ENCODE results near the gene CLDN14. TPM values are rescaled to one million over a fixed set of nuclear protein-coding genes. Genes with fewer than 3 reads are reported as not detected.

CLDN14 gene
- polyA plus RNA-seq, 1 donor: not detected

DNA sequence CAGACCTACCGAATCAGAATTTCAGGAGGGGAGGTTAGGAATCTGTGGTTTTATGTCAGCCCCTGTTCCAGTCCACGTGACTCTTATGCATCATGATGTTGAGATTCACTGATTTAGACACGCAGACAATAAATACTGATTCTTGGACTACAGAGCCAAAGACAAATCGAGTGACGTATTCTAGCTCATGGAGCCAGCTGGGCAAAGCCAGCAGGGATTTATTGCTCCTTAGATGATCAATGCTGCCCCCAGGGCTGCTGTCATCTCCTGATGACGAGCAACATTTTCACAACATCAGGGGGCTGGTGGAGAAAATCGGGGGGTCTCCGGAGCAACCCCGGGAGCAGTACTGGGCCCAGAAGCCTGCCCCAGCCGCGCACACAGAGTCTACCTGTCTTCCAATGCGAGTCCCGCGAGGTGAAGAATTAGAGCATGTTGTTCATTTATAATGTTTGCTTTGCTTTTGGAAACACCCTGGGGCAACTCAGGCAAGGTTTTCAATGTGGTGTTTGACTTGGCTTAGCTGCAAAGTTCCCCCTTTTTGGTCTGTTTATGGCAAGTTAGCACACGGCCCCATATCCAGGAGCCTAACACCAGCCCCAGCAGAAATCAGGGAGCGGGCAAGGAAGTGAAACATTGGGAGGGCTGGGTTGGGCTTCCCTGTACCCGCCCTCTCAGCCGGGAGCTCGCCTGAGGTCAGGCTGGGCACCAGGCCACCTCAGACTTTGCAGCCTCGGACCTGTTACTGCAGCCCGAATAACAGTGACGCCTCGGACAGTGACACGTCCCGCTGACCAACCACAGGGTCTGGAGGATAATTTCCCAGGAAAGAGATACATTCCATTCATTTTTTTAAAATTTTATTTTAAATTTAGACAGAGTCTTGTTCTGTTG is 19.9 kb upstream of the CLDN14 start:
- DNase-seq: no peak
- Histone ChIP-seq H3K9me3 (ENCODE audit: control insufficient read depth, low read depth, low read length) (no peaks in the 10 kb centered on the region), H3K27me3 (ENCODE audit: control insufficient read depth, insufficient read depth, low read length) (peaks cover 4% of the 10 kb centered on the region), H3K27ac (ENCODE audit: low read length) (no peak overlapping the region), H3K4me3 (ENCODE audit: low read length) (no peak overlapping the region), H3K36me3 (ENCODE audit: control insufficient read depth, insufficient read depth, low read length) (no peaks in the 10 kb centered on the region), H3K4me1 (ENCODE audit: control insufficient read depth, insufficient read depth, low read length) (no peaks in the 10 kb centered on the region)
- 80% methylated on average over 1 of the region's 25 CpGs for WGBS (ENCODE audit: insufficient coverage, low lambda C conversion rate)

DNA sequence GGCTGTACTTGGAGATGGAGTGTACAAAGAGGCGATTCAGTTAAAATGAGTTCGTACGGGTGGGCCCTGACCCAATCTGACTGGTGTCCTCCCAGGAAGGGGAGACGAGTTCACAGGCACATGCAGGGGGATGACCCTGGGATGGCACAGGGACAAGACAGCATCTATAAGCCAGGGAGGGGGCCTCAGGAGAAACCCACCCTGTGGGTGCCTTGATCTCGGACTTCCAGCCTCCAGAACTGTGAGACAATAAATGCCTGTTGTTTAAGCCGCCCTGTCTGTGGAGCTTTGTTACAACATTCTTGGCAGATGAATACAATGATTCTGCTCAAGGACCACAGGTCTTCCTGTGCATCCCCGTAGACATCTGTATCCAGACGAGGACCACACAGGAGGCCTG is 14.6 kb upstream of the CLDN14 start:
- H3K4me1 ChIP-seq (ENCODE audit: control insufficient read depth, insufficient read depth, low read length): no peaks in the 10 kb centered on the region
- no CpG with 5 or more reads among the region's 8 CpGs for WGBS (ENCODE audit: insufficient coverage, low lambda C conversion rate)
- DNase-seq: no peak

DNA sequence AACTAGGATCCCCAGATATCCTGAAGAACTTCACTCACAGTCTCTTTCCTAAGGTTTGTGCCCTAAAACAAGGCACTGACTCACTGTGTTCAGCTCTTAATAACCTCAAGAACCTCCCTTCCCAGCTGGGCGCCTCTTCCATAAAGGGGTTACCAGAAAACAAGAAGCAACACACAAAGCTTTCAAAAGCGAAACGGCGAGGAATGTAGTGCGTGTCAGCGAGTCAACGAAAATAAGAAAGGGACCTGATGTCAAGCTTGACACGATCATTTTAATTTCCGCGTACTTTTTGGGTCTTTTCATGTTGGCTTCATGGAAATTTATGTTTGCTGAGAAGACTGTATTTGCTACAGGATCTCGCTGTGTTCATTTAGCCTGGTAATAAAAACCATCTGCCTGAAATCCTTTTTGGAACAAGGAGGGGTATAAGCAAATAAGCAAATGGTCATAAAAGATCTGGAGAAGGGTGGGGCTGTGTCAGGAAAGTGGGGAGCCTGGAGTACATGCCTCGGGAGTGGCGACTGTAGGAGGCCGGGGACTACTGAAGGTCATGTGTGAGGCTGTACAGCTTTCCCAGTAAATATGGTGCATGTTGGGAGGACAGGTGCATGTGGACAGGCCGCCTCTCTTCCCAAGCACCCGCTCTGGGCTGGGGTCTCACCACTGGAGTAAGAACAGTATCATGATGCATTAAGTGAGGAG is 11.4 kb upstream of the CLDN14 start:
- DNase-seq: no peak
- Histone ChIP-seq H3K4me3 (ENCODE audit: low read length) (no peak overlapping the region), H3K36me3 (ENCODE audit: control insufficient read depth, insufficient read depth, low read length) (no peaks in the 10 kb centered on the region), H3K4me1 (ENCODE audit: control insufficient read depth, insufficient read depth, low read length) (no peaks in the 10 kb centered on the region), H3K27ac (ENCODE audit: low read length) (no peak overlapping the region), H3K9me3 (ENCODE audit: control insufficient read depth, low read depth, low read length) (no peaks in the 10 kb centered on the region), H3K27me3 (ENCODE audit: control insufficient read depth, insufficient read depth, low read length) (no peaks in the 10 kb centered on the region)
- 75% methylated on average over 7 of the region's 16 CpGs for WGBS (ENCODE audit: insufficient coverage, low lambda C conversion rate)

More for the DNA sequence above, 14.6 kb upstream of the CLDN14 start:
- Histone ChIP-seq H3K27me3 (ENCODE audit: control insufficient read depth, insufficient read depth, low read length) (peaks cover 2% of the 10 kb centered on the region), H3K27ac (ENCODE audit: low read length) (no peak overlapping the region), H3K9me3 (ENCODE audit: control insufficient read depth, low read depth, low read length) (no peaks in the 10 kb centered on the region), H3K4me3 (ENCODE audit: low read length) (no peak overlapping the region), H3K36me3 (ENCODE audit: control insufficient read depth, insufficient read depth, low read length) (no peaks in the 10 kb centered on the region)

DNA sequence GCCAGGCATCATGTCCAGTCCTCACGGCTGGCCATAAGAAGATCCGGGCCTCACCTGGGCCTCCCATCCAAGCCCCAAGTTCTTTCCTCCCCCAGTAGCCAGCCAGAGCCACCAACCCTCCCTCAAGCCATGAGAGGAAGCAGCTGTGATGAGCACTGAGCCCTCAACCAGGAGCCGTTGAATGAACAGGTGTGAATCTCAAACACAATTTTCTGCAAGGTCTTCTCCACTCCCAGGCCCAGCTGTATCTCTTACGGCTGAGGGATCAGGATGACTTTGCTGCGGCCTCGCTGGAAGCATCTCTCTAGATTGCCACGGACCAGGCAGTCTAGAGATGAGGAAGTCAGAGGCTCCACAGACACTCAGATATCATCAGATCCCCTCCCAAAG is 9.8 kb upstream of the CLDN14 start:
- WGBS (ENCODE audit: insufficient coverage, low lambda C conversion rate): no CpG with 5 or more reads among the region's 7 CpGs
- Histone ChIP-seq H3K4me3 (ENCODE audit: low read length) (no peak overlapping the region), H3K27me3 (ENCODE audit: control insufficient read depth, insufficient read depth, low read length) (no peaks in the 10 kb centered on the region), H3K36me3 (ENCODE audit: control insufficient read depth, insufficient read depth, low read length) (no peaks in the 10 kb centered on the region), H3K4me1 (ENCODE audit: control insufficient read depth, insufficient read depth, low read length) (no peaks in the 10 kb centered on the region), H3K27ac (ENCODE audit: low read length) (no peak overlapping the region), H3K9me3 (ENCODE audit: control insufficient read depth, low read depth, low read length) (no peaks in the 10 kb centered on the region)
- no peak for DNase-seq

DNA sequence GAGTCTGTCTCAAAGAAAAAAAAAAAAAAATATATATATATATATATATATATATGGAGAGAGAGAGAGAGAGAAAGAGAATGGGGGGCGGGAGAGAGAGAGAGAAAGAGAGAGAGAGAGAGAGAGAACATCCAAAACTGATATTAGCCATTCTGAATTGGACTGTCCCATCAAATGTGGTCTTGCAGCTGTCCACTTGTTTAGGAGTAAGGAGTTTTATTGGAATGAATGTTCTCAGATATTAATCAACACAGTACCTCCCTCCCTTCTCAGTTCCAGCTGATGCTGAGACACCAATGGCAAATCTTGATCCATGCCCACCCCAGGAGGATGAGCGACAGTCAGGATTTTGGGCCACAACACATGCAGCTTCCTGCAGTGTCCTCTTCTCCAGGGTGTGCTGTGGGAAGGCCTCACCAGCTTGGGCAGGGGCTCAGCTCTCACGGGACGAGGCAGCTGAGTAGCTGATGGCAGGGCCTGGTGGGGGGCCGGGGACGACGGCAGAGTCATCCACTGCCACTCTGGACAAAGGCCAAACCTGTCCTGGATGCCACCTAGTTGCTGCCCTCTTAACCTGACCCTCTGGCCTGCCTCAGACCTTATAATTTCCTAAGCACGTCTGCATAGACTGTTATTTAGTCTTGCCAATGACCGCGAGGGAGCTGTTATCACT is 9.3 kb upstream of the CLDN14 start:
- no peak overlapping the region for H3K27ac ChIP-seq (ENCODE audit: low read length)
- H3K36me3 ChIP-seq (ENCODE audit: control insufficient read depth, insufficient read depth, low read length): no peaks in the 10 kb centered on the region
- no peak for DNase-seq
- H3K9me3 ChIP-seq (ENCODE audit: control insufficient read depth, low read depth, low read length): no peaks in the 10 kb centered on the region
- H3K4me3 ChIP-seq (ENCODE audit: low read length): no peak overlapping the region
- no peaks in the 10 kb centered on the region for H3K4me1 ChIP-seq (ENCODE audit: control insufficient read depth, insufficient read depth, low read length)
- no peaks in the 10 kb centered on the region for H3K27me3 ChIP-seq (ENCODE audit: control insufficient read depth, insufficient read depth, low read length)
- 80% methylated on average over 1 of the region's 10 CpGs for WGBS (ENCODE audit: insufficient coverage, low lambda C conversion rate)

DNA sequence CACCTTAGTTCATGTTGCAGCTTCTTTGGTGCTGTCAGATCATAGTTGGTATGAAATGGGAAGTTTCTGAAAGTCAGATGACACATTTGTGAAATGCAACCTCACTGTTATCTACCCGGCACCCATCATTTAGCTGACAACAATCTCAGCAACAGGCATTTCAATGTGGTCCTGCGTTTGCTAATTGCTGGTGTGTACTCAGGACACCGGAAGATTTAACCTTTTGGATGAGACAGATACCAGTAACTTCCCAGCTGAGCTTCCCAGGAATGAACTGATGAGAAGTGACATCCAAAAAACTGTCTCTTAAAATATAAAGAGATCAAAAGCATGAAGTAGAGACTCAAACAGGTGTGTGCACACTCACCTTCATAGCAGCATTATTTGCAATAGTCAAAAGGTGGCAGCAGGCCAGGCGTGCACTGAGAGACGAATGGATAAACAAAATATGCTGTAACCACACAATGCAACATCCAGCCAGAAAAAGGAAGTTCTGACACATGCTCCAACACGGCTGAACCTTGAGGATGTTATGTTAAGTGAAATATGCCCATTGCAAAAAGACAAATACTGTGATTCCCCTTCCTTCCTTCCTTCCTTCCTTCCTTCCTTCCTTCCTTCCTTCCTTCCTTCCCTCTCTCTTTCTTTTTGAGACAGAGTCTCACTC is 7.9 kb upstream of the CLDN14 start:
- WGBS (ENCODE audit: insufficient coverage, low lambda C conversion rate): no CpG with 5 or more reads among the region's 6 CpGs
- H3K9me3 ChIP-seq (ENCODE audit: control insufficient read depth, low read depth, low read length): no peaks in the 10 kb centered on the region
- no peak overlapping the region for H3K4me3 ChIP-seq (ENCODE audit: low read length)
- H3K4me1 ChIP-seq (ENCODE audit: control insufficient read depth, insufficient read depth, low read length): no peaks in the 10 kb centered on the region
- H3K27ac ChIP-seq (ENCODE audit: low read length): no peak overlapping the region
- DNase-seq: no peak
- no peaks in the 10 kb centered on the region for H3K27me3 ChIP-seq (ENCODE audit: control insufficient read depth, insufficient read depth, low read length)
- H3K36me3 ChIP-seq (ENCODE audit: control insufficient read depth, insufficient read depth, low read length): no peaks in the 10 kb centered on the region

DNA sequence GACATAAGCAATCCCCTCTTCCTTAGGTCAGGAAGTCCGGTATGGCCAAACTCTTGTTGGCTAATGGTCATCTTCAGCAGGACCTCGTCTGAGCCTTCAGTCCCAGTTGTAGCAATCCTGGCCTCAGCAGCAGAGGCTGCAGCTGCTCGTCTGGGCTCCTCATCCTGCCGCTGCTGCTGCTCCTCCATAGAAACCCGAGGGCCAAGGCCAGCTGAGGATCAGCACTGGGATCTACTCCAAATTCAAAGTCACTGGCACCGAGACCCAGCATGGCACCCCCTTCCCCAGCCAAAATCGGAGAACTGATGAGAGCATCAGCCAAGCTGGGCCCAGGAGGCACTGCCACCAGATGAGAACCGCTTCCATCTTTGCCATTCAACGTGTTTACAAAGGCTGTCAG is 6.3 kb upstream of the CLDN14 start:
- no peak for DNase-seq
- Histone ChIP-seq H3K27ac (ENCODE audit: low read length) (no peak overlapping the region), H3K36me3 (ENCODE audit: control insufficient read depth, insufficient read depth, low read length) (no peaks in the 10 kb centered on the region), H3K9me3 (ENCODE audit: control insufficient read depth, low read depth, low read length) (no peaks in the 10 kb centered on the region), H3K4me1 (ENCODE audit: control insufficient read depth, insufficient read depth, low read length) (no peaks in the 10 kb centered on the region), H3K27me3 (ENCODE audit: control insufficient read depth, insufficient read depth, low read length) (no peaks in the 10 kb centered on the region), H3K4me3 (ENCODE audit: low read length) (no peak overlapping the region)
- WGBS (ENCODE audit: insufficient coverage, low lambda C conversion rate): 80% methylated on average over 1 of the region's 9 CpGs

DNA sequence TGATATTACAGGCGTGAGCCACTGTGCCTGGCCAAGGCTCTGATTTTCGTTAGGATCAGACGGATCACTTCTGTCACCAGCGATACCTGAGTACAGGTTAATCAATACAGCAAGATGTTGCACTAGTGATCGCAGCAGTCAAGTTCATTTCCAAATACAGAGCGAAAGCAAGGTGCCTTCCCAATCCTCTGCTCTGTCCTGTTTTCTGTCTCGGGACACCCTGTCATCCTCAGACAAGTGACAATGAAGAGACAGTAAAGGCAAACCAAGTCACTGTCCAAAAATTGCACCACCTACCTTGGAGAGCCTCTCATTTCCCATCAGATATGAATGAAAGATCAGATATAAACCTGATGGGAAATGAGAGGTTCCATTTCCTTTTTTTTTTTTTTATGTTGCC is 5.6 kb upstream of the CLDN14 start:
- no peaks in the 10 kb centered on the region for H3K36me3 ChIP-seq (ENCODE audit: control insufficient read depth, insufficient read depth, low read length)
- no peak for DNase-seq
- no CpG with 5 or more reads among the region's 7 CpGs for WGBS (ENCODE audit: insufficient coverage, low lambda C conversion rate)
- no peaks in the 10 kb centered on the region for H3K4me1 ChIP-seq (ENCODE audit: control insufficient read depth, insufficient read depth, low read length)
- no peak overlapping the region for H3K4me3 ChIP-seq (ENCODE audit: low read length)
- no peaks in the 10 kb centered on the region for H3K9me3 ChIP-seq (ENCODE audit: control insufficient read depth, low read depth, low read length)
- H3K27ac ChIP-seq (ENCODE audit: low read length): no peak overlapping the region
- H3K27me3 ChIP-seq (ENCODE audit: control insufficient read depth, insufficient read depth, low read length): no peaks in the 10 kb centered on the region

DNA sequence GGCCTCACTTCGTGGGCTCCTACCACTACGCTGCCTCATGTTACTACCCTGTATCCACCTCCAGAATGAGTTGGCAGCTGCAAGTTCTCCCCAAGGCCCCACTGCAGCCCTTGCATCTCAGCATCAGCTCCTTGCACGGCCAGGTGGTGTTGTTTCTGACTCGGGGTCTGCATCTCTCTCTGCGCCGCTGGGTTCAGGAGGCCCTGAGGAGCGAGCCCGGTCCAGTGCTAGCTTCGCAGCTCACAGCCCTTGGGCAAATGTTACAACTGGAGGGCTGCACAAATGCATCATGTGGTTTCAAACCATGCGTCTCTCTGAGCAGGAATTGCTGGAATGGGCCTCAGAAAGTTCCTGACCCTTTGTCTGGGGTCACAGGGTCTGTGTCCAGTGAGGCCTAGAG is 3.2 kb upstream of the CLDN14 start:
- no peak for DNase-seq
- Histone ChIP-seq H3K4me1 (ENCODE audit: control insufficient read depth, insufficient read depth, low read length) (no peaks in the 10 kb centered on the region), H3K36me3 (ENCODE audit: control insufficient read depth, insufficient read depth, low read length) (no peaks in the 10 kb centered on the region), H3K9me3 (ENCODE audit: control insufficient read depth, low read depth, low read length) (no peaks in the 10 kb centered on the region), H3K27me3 (ENCODE audit: control insufficient read depth, insufficient read depth, low read length) (no peaks in the 10 kb centered on the region), H3K4me3 (ENCODE audit: low read length) (no peak overlapping the region), H3K27ac (ENCODE audit: low read length) (no peak overlapping the region)
- no CpG with 5 or more reads among the region's 10 CpGs for WGBS (ENCODE audit: insufficient coverage, low lambda C conversion rate)

DNA sequence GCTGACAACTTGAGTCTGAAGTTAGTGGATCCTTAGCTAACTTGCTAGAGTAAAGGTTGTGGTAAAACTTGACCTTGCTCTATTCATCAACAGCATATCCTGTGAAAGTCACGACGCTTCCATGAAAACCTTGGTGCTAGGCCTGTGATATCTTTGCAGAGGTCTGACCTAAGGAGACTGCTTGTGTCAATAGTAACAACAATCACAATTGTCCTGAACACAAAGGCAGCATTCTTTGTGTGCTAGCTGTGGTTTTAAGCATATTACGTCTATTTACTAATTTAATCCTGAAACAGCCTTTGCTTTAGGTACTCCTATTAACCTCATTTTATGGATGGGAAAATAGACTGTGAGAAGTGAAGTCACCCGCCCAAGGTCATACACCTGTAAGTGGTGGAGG is 2.8 kb upstream of the CLDN14 start:
- Histone ChIP-seq H3K4me3 (ENCODE audit: low read length) (no peak overlapping the region), H3K27ac (ENCODE audit: low read length) (no peak overlapping the region), H3K4me1 (ENCODE audit: control insufficient read depth, insufficient read depth, low read length) (no peaks in the 10 kb centered on the region), H3K9me3 (ENCODE audit: control insufficient read depth, low read depth, low read length) (no peaks in the 10 kb centered on the region), H3K27me3 (ENCODE audit: control insufficient read depth, insufficient read depth, low read length) (no peaks in the 10 kb centered on the region), H3K36me3 (ENCODE audit: control insufficient read depth, insufficient read depth, low read length) (no peaks in the 10 kb centered on the region)
- WGBS (ENCODE audit: insufficient coverage, low lambda C conversion rate): no CpG with 5 or more reads among the region's 4 CpGs
- no peak for DNase-seq
